ENCODE measurements around the gene KNDC1. TPM values are rescaled to one million over a fixed set of nuclear protein-coding genes. Genes with fewer than 3 reads are reported as not detected.
A peak's percentile ranks its signal among the peaks of the same experiment; 100 is the strongest.
"Not testable (repeated sequence)": the region's sequence is repeated elsewhere in the genome, so short reads cannot be mapped to it uniquely, and the experiment has no call there.

Gene KNDC1, protein sequence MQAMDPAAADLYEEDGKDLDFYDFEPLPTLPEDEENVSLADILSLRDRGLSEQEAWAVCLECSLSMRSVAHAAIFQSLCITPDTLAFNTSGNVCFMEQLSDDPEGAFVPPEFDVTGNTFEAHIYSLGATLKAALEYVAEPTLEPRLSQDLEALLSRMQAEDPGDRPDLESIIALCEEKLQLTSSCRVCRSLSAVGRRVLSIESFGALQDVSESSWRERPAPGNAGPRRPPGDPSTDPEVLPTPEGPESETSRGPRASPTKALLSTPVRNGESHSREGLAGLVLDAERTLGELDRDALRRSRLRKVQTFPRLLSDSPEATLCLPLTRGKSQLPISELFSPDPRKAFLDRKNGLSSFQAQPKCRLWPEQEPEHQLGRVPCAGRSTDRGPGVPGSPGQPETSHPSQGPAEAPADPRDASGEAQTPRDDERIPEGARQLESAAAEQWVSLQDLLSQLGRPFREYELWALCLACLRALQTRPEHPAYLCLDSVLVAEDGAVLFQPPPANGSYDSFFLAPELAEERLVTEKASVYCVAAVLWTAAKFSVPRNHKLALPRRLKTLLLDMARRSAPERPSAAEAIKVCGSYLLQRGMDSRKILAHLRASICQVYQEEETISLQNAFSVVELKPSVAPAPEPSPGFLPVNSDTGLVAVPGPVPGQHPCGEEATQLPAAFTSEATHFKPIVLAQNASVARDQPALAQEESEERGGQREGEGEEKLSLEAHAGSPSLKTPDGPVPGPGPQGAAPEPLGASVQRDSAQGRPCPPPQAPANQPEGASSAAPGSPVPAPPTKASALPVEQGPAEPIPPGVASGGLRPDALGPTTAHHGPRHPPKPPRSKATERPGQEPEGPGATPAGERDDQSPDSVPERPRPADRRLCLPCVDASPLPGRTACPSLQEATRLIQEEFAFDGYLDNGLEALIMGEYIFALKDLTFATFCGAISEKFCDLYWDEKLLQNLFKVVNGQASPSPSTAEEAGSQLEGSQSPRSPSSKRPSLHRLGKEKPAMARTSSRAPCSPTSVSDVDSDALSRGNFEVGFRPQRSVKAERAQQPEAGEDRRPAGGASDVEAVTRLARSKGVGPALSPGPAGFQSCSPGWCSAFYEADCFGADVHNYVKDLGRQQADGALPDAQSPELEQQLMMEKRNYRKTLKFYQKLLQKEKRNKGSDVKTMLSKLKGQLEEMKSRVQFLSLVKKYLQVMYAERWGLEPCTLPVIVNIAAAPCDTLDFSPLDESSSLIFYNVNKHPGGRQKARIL (N-terminal part only)
- under 1 TPM; 0.36 to 0.40 TPM for total RNA-seq

DNA sequence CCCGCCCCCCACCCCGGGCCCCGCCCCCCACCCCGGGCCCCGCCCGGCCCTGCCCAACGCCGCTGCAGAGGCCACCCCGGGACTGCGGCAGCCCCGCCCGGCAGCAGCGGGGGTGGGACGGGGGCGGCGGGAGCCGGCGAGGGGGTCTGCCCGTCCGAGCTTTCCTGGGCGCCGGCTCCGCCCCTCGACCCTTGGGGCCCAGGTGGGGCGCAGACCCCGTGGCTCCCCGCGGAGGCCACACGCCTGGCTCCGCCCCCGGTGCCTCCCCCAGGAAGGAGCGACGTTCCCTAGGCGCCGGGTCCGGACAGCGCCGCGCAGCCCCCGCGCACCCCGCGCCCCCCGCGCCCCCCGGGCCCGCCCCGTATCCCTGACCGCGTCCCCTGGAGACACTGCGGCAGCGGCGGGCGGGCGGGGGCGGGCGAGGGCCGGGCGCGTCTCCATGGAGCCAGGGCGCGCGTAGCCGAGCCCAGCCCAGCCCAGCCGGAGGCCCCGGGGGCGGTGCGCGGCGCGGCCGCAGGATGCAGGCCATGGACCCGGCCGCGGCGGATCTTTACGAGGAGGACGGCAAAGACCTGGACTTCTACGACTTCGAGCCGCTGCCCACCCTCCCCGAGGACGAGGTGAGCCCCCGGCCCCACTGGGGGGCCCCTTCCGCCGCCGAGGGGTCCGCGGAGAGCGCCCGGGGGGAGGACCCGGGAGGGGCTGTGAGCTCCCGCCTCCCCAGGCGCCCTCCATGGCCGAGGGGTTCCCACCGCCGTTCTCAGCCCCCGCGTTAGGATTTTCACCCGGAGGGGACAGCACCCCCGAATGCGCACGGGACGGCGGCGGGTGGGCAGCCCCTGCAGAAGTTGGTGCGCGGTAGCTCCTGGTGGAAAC, at the start of gene KNDC1:
TSS of gene KNDC1 (plus strand) at position 270 of the 876 bp plus-strand sequence. CDS start at position 519, 249 bp downstream.
- peak; percentile 67 for ATAC-seq (ENCODE audit: low read depth)
- Mint-ChIP-seq H3K36me3 (no peaks in the 10 kb centered on the region), H3K27ac (no peak within 1 kb of the TSS), H3K4me1 (no peaks in the 10 kb centered on the region), H3K27me3 (peaks cover 11% of the 10 kb centered on the region), H3K9me3 (no peaks in the 10 kb centered on the region), H3K4me3 (no peak within 1 kb of the TSS)
- DNase-seq: peak; percentile 67
- POLR2A ChIA-PET: interaction anchor here (0.6 kb wide), 1 partner anchor 187 kb away, joined by 3 read pairs; no protein-coding TSS in a partner anchor

DNA sequence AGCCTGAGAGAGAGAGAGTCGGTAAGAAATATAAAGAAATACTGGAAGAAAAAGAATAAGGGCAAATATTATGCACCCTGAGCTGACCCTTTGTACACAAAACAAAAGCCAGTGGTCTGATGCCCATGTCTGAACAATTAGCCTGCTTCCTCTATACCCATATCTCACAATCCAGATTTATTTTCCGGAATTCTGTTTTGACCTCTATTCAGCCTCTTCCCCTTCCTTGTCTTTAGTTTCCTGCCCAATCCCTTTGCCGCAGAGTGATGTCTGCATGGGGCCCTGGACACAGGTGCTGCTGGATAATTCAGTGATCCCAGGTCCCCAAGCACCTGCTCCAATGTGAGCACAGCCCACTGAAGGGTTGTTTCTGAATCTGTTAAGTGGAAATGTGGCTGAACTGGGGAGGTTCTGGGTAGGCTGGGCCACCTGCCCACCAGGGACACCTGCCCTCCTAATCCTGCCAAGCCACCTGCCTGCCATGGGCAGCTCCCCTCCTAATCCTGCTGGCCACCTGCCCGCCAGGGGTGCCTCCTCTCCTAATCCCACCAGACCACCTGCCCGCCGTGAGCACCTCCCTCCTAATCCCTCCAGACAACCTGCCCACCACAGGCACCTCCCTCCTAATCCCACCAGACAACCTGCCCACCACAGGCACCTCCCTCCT, 49.3 kb upstream of the KNDC1 start:
- H3K27ac Mint-ChIP-seq: no peak overlapping the region
- POLR2A ChIA-PET: no interaction called here
- H3K36me3 Mint-ChIP-seq: no peaks in the 10 kb centered on the region
- no peak overlapping the region for H3K4me3 Mint-ChIP-seq
- H3K9me3 Mint-ChIP-seq: peaks cover 20% of the 10 kb centered on the region
- ATAC-seq (ENCODE audit: low read depth) (no peak), DNase-seq (no peak)
- no peaks in the 10 kb centered on the region for H3K4me1 Mint-ChIP-seq
- H3K27me3 Mint-ChIP-seq: no peaks in the 10 kb centered on the region

DNA sequence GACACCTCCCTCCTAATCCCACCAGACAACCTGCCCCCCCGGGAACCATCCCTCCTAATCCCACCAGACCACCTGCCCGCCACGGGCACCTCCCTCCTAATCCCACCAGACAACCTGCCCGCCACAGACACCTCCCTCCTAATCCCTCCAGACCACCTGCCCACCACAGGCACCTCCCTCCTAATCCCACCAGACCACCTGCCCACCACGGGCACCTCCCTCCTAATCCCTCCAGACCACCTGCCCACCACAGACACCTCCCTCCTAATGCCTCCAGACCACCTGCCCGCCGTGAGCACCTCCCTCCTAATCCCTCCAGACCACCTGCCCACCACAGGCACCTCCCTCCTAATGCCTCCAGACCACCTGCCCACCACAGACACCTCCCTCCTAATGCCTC, 48.4 kb upstream of the KNDC1 start:
- POLR2A ChIA-PET, H3K27me3 Mint-ChIP-seq: not testable (repeated sequence)

DNA sequence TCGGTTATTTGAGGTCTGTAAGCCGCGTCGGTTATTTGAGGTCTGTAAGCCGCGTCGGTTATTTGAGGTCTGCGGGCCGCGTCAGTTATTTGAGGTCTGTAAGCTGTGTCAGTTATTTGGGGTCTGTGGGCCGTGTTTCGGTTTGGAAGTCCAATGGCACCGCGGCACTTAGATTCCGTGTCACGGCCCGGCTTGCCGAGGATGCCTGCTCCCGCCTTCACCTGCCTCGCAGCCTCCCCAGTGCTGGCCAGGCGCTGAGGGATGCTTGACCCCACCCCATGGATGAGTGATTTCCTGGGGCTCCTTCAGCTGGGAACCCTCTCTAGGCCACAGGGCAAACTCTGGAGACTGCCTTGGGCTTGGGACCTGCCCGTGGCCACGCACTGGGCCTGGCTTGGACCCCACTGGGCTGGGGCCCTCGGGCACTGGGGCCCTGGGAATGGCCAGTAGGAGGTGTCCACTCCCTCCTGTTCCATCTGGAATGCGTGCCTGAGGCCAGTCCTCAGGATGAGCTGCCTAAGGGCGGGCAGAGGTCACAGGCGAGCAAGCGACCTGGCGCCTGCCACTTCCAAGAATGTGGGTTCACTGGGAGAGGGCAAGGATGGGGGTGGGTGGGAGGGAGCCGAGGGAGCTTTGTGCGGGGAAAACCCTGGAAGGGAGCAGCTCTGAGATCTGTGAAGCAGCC, 46.7 kb upstream of the KNDC1 start:
- no peaks in the 10 kb centered on the region for H3K27me3 Mint-ChIP-seq
- no peak for DNase-seq
- no peak for ATAC-seq (ENCODE audit: low read depth)
- H3K9me3 Mint-ChIP-seq: peaks cover 11% of the 10 kb centered on the region
- no peak overlapping the region for H3K4me3 Mint-ChIP-seq
- POLR2A ChIA-PET: no interaction called here
- H3K36me3 Mint-ChIP-seq: no peaks in the 10 kb centered on the region
- no peak overlapping the region for H3K27ac Mint-ChIP-seq
- no peaks in the 10 kb centered on the region for H3K4me1 Mint-ChIP-seq

More for the DNA sequence above, 48.4 kb upstream of the KNDC1 start:
- H3K36me3 Mint-ChIP-seq; H3K4me3 Mint-ChIP-seq; H3K27ac Mint-ChIP-seq; DNase-seq; ATAC-seq (ENCODE audit: low read depth); H3K4me1 Mint-ChIP-seq: not testable (repeated sequence)
- H3K9me3 Mint-ChIP-seq: peaks cover 20% of the 10 kb centered on the region

DNA sequence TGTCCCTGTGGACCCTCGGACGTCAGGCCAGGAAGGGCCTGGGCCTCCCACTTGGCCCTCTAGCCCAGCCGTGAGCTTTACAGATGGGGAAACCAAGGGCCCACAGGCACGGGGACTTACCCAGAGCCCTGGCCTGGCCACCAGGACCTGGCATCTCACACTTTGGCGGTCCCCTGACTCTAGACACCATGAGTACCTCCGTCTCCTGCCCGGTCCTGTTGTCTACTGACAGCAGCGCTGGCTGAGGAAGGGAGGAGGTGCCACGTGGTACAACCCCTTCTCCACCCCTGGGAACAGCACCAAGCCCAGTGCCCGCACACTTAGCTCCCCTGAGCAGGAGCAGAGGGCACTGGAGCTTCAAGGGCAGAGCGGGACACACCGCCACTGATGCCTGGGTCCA, 46.2 kb upstream of the KNDC1 start:
- Mint-ChIP-seq H3K4me3 (no peak overlapping the region), H3K9me3 (peaks cover 12% of the 10 kb centered on the region), H3K27ac (no peak overlapping the region), H3K4me1 (no peaks in the 10 kb centered on the region), H3K36me3 (no peaks in the 10 kb centered on the region), H3K27me3 (no peaks in the 10 kb centered on the region)
- ATAC-seq (ENCODE audit: low read depth) (no peak), DNase-seq (no peak)
- POLR2A ChIA-PET: no interaction called here

DNA sequence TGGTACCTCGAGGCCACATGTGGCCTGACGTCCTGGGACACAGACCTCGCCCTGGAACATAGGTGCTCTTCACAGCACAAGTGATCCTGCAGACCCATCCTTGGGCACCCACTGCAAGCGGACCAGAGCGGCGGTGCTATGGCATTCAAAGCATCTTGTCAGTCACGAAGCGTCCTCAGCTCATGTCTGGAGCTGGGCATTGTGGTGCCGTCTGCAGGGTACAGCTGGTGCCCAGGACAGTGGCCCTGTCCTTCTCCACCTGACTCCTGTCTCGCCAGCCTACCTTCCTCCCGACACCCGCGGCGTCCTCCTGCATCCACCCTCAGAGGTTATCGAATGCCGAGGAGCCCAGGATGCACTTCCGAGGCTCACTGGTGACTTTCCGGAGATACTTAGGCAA, 45.8 kb upstream of the KNDC1 start:
- H3K36me3 Mint-ChIP-seq: no peaks in the 10 kb centered on the region
- no peak overlapping the region for H3K27ac Mint-ChIP-seq
- H3K4me1 Mint-ChIP-seq: no peaks in the 10 kb centered on the region
- no peak overlapping the region for H3K4me3 Mint-ChIP-seq
- POLR2A ChIA-PET: no interaction called here
- peak; percentile 13 for DNase-seq
- peaks cover 12% of the 10 kb centered on the region for H3K9me3 Mint-ChIP-seq
- ATAC-seq (ENCODE audit: low read depth): no peak
- H3K27me3 Mint-ChIP-seq: no peaks in the 10 kb centered on the region

DNA sequence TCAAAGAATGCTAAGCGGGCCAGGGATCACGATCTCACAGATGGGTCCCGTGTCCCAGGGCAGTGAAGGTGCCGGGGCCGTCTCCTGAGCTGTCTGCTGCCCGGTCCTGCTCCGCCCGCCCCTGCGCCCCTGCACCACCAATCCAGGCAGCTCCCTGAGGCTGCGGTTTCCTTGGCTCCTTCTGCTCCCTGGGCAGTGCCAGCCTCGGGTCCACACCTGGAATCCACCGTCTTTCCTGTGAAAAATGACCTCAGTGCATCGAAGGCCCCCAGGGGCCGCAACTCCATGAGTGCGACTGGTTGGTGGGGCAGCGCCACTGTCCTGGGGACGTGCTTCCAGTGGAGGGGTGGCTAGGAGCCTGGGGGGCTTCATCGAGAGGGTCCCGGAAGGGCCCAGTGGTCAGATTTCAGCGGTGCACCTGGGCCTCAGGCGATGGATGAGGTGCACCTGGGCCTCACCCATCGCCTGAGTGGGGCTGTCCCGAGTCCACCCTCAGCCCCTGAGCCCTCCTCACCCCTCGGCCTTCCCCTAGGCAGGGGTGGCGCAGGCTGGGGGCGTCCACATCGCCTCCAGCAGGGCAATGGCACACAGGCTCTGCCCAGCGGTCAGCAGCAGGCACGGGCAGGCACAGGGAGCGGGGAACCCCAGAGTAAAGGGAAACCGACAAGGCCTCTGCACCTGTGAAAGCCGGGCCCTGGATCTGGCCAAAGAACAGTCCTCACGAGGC, 45.1 kb upstream of the KNDC1 start:
- POLR2A ChIA-PET: no interaction called here
- Mint-ChIP-seq H3K27ac (no peak overlapping the region), H3K27me3 (no peaks in the 10 kb centered on the region), H3K4me3 (no peak overlapping the region), H3K4me1 (no peaks in the 10 kb centered on the region), H3K36me3 (no peaks in the 10 kb centered on the region), H3K9me3 (peaks cover 11% of the 10 kb centered on the region)
- peak; percentile 17 for DNase-seq
- ATAC-seq (ENCODE audit: low read depth): no peak

DNA sequence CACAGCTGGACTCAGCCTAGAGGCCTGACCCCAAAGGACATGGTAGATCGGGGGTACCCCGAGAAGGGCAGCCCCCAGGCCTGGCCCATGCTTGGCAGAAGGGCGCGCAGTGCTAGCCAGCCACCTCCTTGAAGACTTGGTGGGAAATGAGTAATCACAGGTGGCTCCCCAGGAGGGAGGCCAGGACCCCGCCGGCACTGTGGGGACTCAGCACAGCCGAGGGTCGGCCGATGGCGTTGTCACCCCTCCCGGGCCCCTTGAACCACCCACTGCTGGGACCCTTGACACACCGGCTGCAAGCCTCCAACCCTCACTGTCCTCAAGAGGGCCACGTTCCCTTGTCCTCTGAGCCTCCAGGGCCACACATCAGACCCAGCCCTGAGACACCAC, 44.6 kb upstream of the KNDC1 start:
- Mint-ChIP-seq H3K27me3 (no peaks in the 10 kb centered on the region), H3K27ac (no peak overlapping the region), H3K36me3 (no peaks in the 10 kb centered on the region), H3K9me3 (peaks cover 11% of the 10 kb centered on the region), H3K4me3 (no peak overlapping the region), H3K4me1 (no peaks in the 10 kb centered on the region)
- DNase-seq (peak; percentile 15), ATAC-seq (ENCODE audit: low read depth) (no peak)
- POLR2A ChIA-PET: no interaction called here

DNA sequence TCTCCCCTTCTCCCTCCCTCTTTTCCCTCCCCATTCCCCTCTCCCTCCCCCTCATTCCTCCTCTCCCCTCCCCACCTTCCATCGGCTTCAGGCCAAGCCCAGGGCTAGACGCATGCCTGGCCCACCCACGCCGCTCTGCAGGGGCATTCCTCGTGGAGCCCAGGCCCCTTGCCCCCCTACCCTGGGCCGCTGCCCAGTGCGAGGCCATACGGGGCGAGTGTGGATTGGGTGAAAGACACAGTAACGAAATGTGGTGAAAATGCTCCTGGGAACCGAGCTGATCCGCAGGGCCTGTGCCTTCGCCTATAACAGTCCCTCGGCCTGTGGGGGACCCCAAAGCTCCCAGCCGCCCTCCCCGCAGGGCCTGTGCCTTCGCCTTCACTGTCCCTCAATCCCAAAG, 44.0 kb upstream of the KNDC1 start:
- ATAC-seq (ENCODE audit: low read depth) (no peak), DNase-seq (peak; percentile 14)
- Mint-ChIP-seq H3K27ac (no peak overlapping the region), H3K27me3 (no peaks in the 10 kb centered on the region), H3K36me3 (no peaks in the 10 kb centered on the region), H3K4me1 (no peaks in the 10 kb centered on the region), H3K9me3 (peaks cover 11% of the 10 kb centered on the region), H3K4me3 (no peak overlapping the region)
- POLR2A ChIA-PET: no interaction called here

DNA sequence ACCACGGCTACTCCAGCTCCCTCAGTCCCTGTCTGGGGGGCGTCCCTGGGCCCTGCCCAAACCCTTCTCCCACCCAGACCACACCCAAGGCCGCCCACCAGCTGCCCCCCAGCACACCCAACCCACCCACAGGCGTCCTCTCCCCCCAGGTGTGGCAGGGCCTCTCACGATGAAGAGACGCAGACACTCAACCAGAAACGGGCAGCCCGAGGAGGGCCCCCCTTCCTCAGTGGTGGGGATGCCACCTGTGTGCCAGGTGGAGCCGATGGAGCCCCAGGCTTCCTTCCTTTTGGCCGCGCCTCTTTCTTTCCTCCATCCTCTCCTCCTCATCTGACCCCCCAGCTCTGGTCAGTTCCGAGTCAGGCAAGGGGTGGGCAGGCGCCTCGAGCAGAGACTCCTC, 43.6 kb upstream of the KNDC1 start:
- peak; percentile 8 for DNase-seq
- Mint-ChIP-seq H3K36me3 (no peaks in the 10 kb centered on the region), H3K27me3 (no peaks in the 10 kb centered on the region), H3K4me1 (no peaks in the 10 kb centered on the region), H3K9me3 (peaks cover 11% of the 10 kb centered on the region), H3K27ac (no peak overlapping the region), H3K4me3 (no peak overlapping the region)
- no peak for ATAC-seq (ENCODE audit: low read depth)
- POLR2A ChIA-PET: no interaction called here

DNA sequence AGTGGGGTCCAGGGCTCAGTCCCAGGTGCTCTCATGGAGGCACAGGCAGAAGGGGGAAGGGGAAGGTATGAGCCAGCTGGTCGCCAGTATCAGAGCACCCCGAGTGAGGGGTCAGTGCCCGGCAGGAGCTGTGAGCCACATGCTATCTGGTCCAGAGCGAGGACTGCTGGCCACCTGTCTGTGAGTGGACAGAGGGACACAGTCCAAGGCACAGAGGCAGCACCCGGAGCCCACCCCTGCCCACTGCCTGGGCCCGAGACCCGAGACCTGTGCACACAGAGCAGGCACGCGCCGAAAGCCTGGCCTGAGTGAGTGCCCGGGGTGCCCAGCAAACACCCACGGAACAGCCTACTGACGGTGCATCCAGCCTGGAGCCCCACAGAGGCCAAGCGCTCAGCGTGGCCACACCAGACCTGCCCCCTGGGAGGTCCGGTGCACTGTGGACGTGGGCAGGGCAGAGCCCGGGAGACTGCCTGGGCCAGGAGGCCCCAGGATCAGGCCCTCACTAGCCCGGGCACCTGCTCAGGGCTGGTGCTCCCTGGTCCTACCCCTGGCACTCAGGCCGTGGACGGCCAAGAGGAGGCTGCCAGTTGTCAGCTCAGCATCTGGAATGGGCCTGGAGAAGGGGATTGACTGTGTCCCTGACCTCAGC, 42.9 kb upstream of the KNDC1 start:
- Mint-ChIP-seq H3K4me1 (no peaks in the 10 kb centered on the region), H3K27ac (no peak overlapping the region), H3K27me3 (no peaks in the 10 kb centered on the region), H3K4me3 (no peak overlapping the region), H3K36me3 (no peaks in the 10 kb centered on the region), H3K9me3 (peaks cover 11% of the 10 kb centered on the region)
- ATAC-seq (ENCODE audit: low read depth) (no peak), DNase-seq (peak; percentile 7)
- POLR2A ChIA-PET: no interaction called here
